Subcutaneous adipose tissue (tissue), 4 donors: Measurements from ENCODE around the gene C6orf15. TPM values are rescaled to one million over a fixed set of nuclear protein-coding genes. Genes with fewer than 3 reads are reported as not detected.

ENCODE experiments used
- CTCF ChIP-seq: fragments of 450-650 bp; IDR thresholded peaks from one replicate; pipeline ENCODE4 v1.5.1; 2016; ENCODE audit warnings: low read depth, mild to moderate bottlenecking, control low read depth, antibody characterized with exemption, moderate library complexity
- total RNA-seq, 4 donors: library from RNA; depleted of rRNA; stranded (reverse); fragments of >200 nt; gene quantifications; one replicate each; pipeline ENCODE4 v1.1.0, GENCODE V29; 2016

C6orf15 gene
- total RNA-seq, 4 donors from 2014 or later, result not detected

GRCh38 chr6:31129130-31129529 is 16.8 kb upstream of the C6orf15 start:
- TF ChIP-seq CTCF, result no peak

DNA sequence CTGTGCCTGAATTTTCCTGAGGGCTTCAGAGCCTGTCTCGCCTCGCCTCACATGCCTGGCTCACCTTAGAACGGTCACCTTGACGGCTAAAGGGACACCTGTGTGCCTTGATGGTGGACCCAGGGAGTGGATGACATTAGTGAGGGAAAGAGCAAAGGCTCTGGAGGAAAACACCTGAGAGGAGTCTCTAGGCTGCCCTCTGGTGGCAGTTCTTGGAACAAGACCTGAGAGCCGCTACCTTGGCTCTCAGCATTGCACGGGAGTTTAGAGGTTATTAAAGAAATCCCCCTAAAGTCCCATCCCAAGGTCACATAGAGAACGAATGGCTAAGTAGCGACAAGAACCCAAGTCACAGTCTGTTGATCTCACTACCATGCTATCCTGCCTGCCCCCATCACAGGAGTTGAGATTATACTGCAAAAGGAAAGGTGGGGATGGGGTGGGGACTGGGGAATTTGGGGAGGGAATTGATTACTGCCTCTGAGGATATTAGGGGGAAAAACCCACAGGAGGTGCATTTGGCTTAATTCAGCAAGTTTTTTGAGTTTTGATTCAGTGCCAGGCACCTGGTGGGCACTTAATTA is 15.8 kb upstream of the C6orf15 start:
- TF ChIP-seq CTCF, result no peak

- no peak for TF ChIP-seq CTCF
Measured at GRCh38 chr6:31126396-31127175, 14.2 kb upstream of the C6orf15 start.

- no peak for TF ChIP-seq CTCF
Measured at GRCh38 chr6:31125586-31126363, 13.4 kb upstream of the C6orf15 start.

- TF ChIP-seq CTCF, result no peak
Measured at GRCh38 chr6:31125162-31125561, 12.8 kb upstream of the C6orf15 start.

DNA sequence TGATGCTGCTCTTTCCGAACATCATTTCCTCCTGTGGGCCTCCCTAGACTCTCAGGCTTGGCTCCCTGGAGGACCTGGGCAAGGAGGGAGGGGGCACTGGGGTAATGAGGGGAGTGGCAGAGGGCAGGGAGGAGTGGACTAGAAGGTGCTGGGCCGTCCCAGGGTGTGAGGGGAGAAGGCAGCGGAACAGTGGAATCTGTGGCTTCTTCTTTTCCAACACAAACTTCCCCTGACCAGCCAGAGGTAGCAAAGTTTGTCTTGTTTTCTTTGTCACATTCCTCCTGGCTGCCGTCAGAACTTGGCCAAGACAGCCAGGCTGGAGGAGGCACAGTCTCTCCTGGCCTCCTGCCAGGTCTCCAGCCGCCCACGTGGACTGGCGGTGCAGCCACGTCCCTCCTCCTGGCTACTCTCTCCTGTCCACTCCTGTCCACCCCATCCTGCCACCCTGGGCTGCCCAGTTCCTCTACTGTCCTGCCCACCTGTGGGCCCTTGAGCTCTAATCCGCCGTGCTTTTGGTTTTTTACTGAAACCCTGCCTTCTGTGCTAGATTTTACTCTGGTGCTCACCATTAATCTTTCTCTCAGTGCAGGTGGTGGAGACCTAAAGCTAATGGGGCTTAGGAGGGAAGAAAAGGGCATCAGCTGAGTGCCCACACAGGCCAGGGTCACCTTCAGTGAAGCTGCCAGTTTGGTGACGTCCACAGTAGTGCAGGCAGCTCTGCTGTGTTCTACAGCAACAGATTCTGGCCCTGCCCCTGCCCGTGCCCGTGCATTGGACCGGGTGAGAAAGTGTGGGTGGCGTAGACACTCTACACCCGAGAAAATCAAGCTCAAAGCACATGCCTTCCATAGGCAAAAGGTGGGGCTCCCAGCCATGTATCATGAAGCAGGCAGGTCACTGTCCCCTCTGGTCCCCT is 10.7 kb upstream of the C6orf15 start:
- no peak for TF ChIP-seq CTCF
